Glutamatergic neuron (in vitro differentiated cells): Measurements from ENCODE around the gene NHS. TPM values are rescaled to one million over a fixed set of nuclear protein-coding genes. Genes with fewer than 3 reads are reported as not detected.

Experiments used
- DNase-seq: peaks from one replicate; pipeline ENCODE4 v3.0.0; 2022
- H3K27ac Mint-ChIP-seq: one replicate; pipeline ENCODE4 v1.8.0; 2020; ENCODE audit warnings: mild to moderate bottlenecking, mixed read lengths, inconsistent platforms; ENCODE audit not compliant: unreplicated experiment
- H3K27me3 Mint-ChIP-seq: one replicate; pipeline ENCODE4 v1.8.0; 2020; ENCODE audit warnings: mild to moderate bottlenecking, moderate library complexity, mixed read lengths, inconsistent platforms; ENCODE audit not compliant: unreplicated experiment
- H3K36me3 Mint-ChIP-seq: one replicate; pipeline ENCODE4 v1.8.0; 2020; ENCODE audit warnings: mild to moderate bottlenecking, mixed read lengths, inconsistent platforms; ENCODE audit not compliant: unreplicated experiment
- H3K4me1 Mint-ChIP-seq: one replicate; pipeline ENCODE4 v1.8.0; 2020; ENCODE audit warnings: mild to moderate bottlenecking, low read depth, mixed read lengths, inconsistent platforms; ENCODE audit not compliant: unreplicated experiment
- H3K4me3 Mint-ChIP-seq: one replicate; pipeline ENCODE4 v1.8.0; 2020; ENCODE audit warnings: mild to moderate bottlenecking, mixed read lengths, inconsistent platforms; ENCODE audit not compliant: unreplicated experiment
- H3K9me3 Mint-ChIP-seq: one replicate; pipeline ENCODE4 v1.8.0; 2020; ENCODE audit warnings: mild to moderate bottlenecking, moderate library complexity, mixed read lengths, inconsistent platforms; ENCODE audit not compliant: unreplicated experiment
- CTCF ChIP-seq: fragments of 200-600 bp; sonication (generic); IDR thresholded peaks from one replicate; pipeline ENCODE4 v1.5.0; 2021; ENCODE audit not compliant: partially characterized antibody, unreplicated experiment
- total RNA-seq: library from RNA; stranded (reverse); fragmentation: NEBNext Ultra II Directional; extraction: Animal tissue kit (Norgen Biotek cat#: 25700); gene quantifications from one replicate; pipeline ENCODE4 v1.2.1, GENCODE V29; 2021; ENCODE audit not compliant: unreplicated experiment

NHS gene
- total RNA-seq, 1 donor from 2014 or later: 9.1 TPM

GRCh38 chrX:17527135-17527701 lies 152.2 kb downstream of the NHS start:
- no peak overlapping the region for H3K27ac Mint-ChIP-seq
- DNase-seq: no peak
- H3K27me3 Mint-ChIP-seq: no peaks in the 10 kb centered on the region
- TF ChIP-seq CTCF: no peak
- H3K9me3 Mint-ChIP-seq: no peaks in the 10 kb centered on the region
- H3K4me3 Mint-ChIP-seq: no peak overlapping the region
- no peaks in the 10 kb centered on the region for H3K36me3 Mint-ChIP-seq
- peaks cover 40% of the 10 kb centered on the region for H3K4me1 Mint-ChIP-seq

- no peaks in the 10 kb centered on the region for H3K36me3 Mint-ChIP-seq
- H3K9me3 Mint-ChIP-seq: no peaks in the 10 kb centered on the region
Measured at GRCh38 chrX:17527922-17528321, 152.9 kb downstream of the NHS start.

GRCh38 chrX:17529151-17529745 lies 154.2 kb downstream of the NHS start:
- no peaks in the 10 kb centered on the region for H3K27me3 Mint-ChIP-seq
- no peak for TF ChIP-seq CTCF
- peaks cover 38% of the 10 kb centered on the region for H3K4me1 Mint-ChIP-seq
- peak overlapping the region; percentile 5 for H3K27ac Mint-ChIP-seq
- H3K36me3 Mint-ChIP-seq: no peaks in the 10 kb centered on the region
- DNase-seq: no peak
- H3K4me3 Mint-ChIP-seq: no peak overlapping the region
- no peaks in the 10 kb centered on the region for H3K9me3 Mint-ChIP-seq

More at GRCh38 chrX:17527922-17528321, 152.9 kb downstream of the NHS start:
- H3K4me1 Mint-ChIP-seq: peaks cover 39% of the 10 kb centered on the region
- no peak for TF ChIP-seq CTCF
- no peak for DNase-seq
- H3K27me3 Mint-ChIP-seq: no peaks in the 10 kb centered on the region
- peak overlapping the region; percentile 38 for H3K4me3 Mint-ChIP-seq
- no peak overlapping the region for H3K27ac Mint-ChIP-seq

GRCh38 chrX:17531500-17531899 lies 156.5 kb downstream of the NHS start:
- H3K4me1 Mint-ChIP-seq: peaks cover 20% of the 10 kb centered on the region
- no peaks in the 10 kb centered on the region for H3K9me3 Mint-ChIP-seq
- TF ChIP-seq CTCF: no peak
- no peak overlapping the region for H3K4me3 Mint-ChIP-seq
- no peaks in the 10 kb centered on the region for H3K36me3 Mint-ChIP-seq
- DNase-seq: no peak
- H3K27me3 Mint-ChIP-seq: no peaks in the 10 kb centered on the region
- no peak overlapping the region for H3K27ac Mint-ChIP-seq

- H3K27ac Mint-ChIP-seq: no peak overlapping the region
- no peak for DNase-seq
- peaks cover 4% of the 10 kb centered on the region for H3K27me3 Mint-ChIP-seq
- TF ChIP-seq CTCF: no peak
- no peak overlapping the region for H3K4me3 Mint-ChIP-seq
- no peaks in the 10 kb centered on the region for H3K9me3 Mint-ChIP-seq
- H3K4me1 Mint-ChIP-seq: peaks cover 12% of the 10 kb centered on the region
- no peaks in the 10 kb centered on the region for H3K36me3 Mint-ChIP-seq
Measured at GRCh38 chrX:17535229-17535628, 160.2 kb downstream of the NHS start.
